ENCODE results near the gene C2. TPM values are rescaled to one million over a fixed set of nuclear protein-coding genes. Genes with fewer than 3 reads are reported as not detected.
A peak's percentile ranks its signal among the peaks of the same experiment; 100 is the strongest.

Gene C2
- total RNA-seq, 1 experiment from 2014 or later = 0.66 TPM

GRCh38 chr6:31878726-31879125, 48.8 kb upstream of the C2 start, which contains the start of gene SLC44A4:
Gene SLC44A4 (minus strand): TSS chr6:31878997. CDS start chr6:31878980, 17 bp downstream.
- H3K4ac ChIP-seq (ENCODE audit: low read depth, low read length) = no peak within 1 kb of the TSS
- no peaks in the 10 kb centered on the region for H3K79me2 ChIP-seq (ENCODE audit: insufficient read depth, low read length)
- no peak within 1 kb of the TSS for H3K23ac ChIP-seq (ENCODE audit: insufficient read length, low read depth, low read length)
- no peak within 1 kb of the TSS for H2BK12ac ChIP-seq (ENCODE audit: insufficient read length, low read depth, low read length)
- Mint-ChIP-seq H3K36me3 (ENCODE audit: insufficient read depth in 1 of 3, low read depth in 3 of 3) (peaks cover 30 to 42% (median 41%) of the 10 kb centered on the region in 3 experiments; a peak in 6 of 7 replicates), H3K9me3 (no peaks in the 10 kb centered on the region), H3K27me3 (ENCODE audit: low read depth) (no peaks in the 10 kb centered on the region; the same call in 1 of the 2 replicates), H3K4me1 (peaks cover 3 to 27% of the 10 kb centered on the region in 2 experiments), H3K4me3 (peak within 1 kb of the TSS; percentile 27 to 46; a peak in 4 of 5 replicates), H3K27ac (peak within 1 kb of the TSS in 2 of 3 experiments; percentile 68 to 77; a peak in 5 of 7 replicates)
- H3K9ac ChIP-seq (ENCODE audit: extremely low read depth, insufficient read length, low read length) = no peak within 1 kb of the TSS
- DNase-seq = peak; percentile 71
- H3K27ac ChIP-seq (ENCODE audit: insufficient read length, low read depth, low read length) = no peak within 1 kb of the TSS
- no peak within 1 kb of the TSS for H2AFZ ChIP-seq (ENCODE audit: low read length)
- no peak within 1 kb of the TSS for H2BK5ac ChIP-seq (ENCODE audit: insufficient read length, low read length)
- no peak within 1 kb of the TSS for H4K91ac ChIP-seq (ENCODE audit: insufficient read length, low read depth, low read length)
- no peak within 1 kb of the TSS for H4K8ac ChIP-seq (replicated peaks; ENCODE audit: insufficient read length, low read depth, low read length)
- no peak within 1 kb of the TSS for H2AK5ac ChIP-seq (ENCODE audit: insufficient read length, low read length)
- no peak within 1 kb of the TSS for H2BK20ac ChIP-seq (ENCODE audit: low read depth, low read length, poor library complexity, severe bottlenecking)
- no peaks in the 10 kb centered on the region for H3K4me1 ChIP-seq (ENCODE audit: insufficient read depth, low read length)
- no peaks in the 10 kb centered on the region for H3K9me3 ChIP-seq (ENCODE audit: control insufficient read depth, low read depth, low read length)
- no peak within 1 kb of the TSS for H2BK120ac ChIP-seq (ENCODE audit: low read depth, low read length, poor library complexity, severe bottlenecking)
- H3K56ac ChIP-seq (ENCODE audit: insufficient read length, low read depth, low read length) = no peak within 1 kb of the TSS
- H3K18ac ChIP-seq (ENCODE audit: insufficient read length, low read depth, low read length) = no peak within 1 kb of the TSS
- no peaks in the 10 kb centered on the region for H4K20me1 ChIP-seq (ENCODE audit: control insufficient read depth, insufficient read depth, insufficient read length)
- no peak within 1 kb of the TSS for H3K14ac ChIP-seq (ENCODE audit: insufficient read depth, low read length)
- TF ChIP-seq CTCF (conservative IDR thresholded peaks at IDR 0.05) = no peak
- no peak within 1 kb of the TSS for H3T11ph ChIP-seq (ENCODE audit: low read length)
- H3K23me2 ChIP-seq (ENCODE audit: insufficient read length, low read depth, low read length, poor library complexity, severe bottlenecking) = no peaks in the 10 kb centered on the region
- H4K5ac ChIP-seq (ENCODE audit: insufficient read length, low read depth, low read length) = no peak within 1 kb of the TSS
- H3K79me1 ChIP-seq (ENCODE audit: insufficient read depth, low read depth, low read length, poor library complexity, severe bottlenecking) = no peaks in the 10 kb centered on the region
- H2BK15ac ChIP-seq (ENCODE audit: low read depth, low read length) = no peak within 1 kb of the TSS
- H3K27me3 ChIP-seq (ENCODE audit: insufficient read depth, low read length) = no peaks in the 10 kb centered on the region
- no CpG with 5 or more reads among the region's 18 CpGs for WGBS (ENCODE audit: extremely low coverage, insufficient read length, low lambda C conversion rate)
- H3K4me2 ChIP-seq (ENCODE audit: insufficient read depth, insufficient read length, low read length) = no peak within 1 kb of the TSS

Measured in H9 (cell line).